ENCODE results near the gene NANOS3. TPM values are rescaled to one million over a fixed set of nuclear protein-coding genes. Genes with fewer than 3 reads are reported as not detected.
A peak's percentile ranks its signal among the peaks of the same experiment; 100 is the strongest.

Gene NANOS3
- total RNA-seq, 1 donor from 2014 or later, result 6.7 TPM

- Mint-ChIP-seq H3K27me3 (ENCODE audit: low read depth) (no peaks in the 10 kb centered on the region), H3K4me3 (ENCODE audit: unreplicated experiment) (peak overlapping the region; percentile 97), H3K36me3 (ENCODE audit: low read depth) (peaks cover 37% of the 10 kb centered on the region), H3K27ac (ENCODE audit: unreplicated experiment) (peak overlapping the region; percentile 98), H3K9me3 (ENCODE audit: low read depth) (no peaks in the 10 kb centered on the region), H3K4me1 (ENCODE audit: low read depth) (peaks cover 54% of the 10 kb centered on the region)
- TF ChIP-seq CTCF (IDR thresholded peaks at IDR 0.05), result no peak
- DNase-seq (ENCODE audit: low spot score), result no peak
Observed at GRCh38 chr19:13838435-13839129, 38.4 kb upstream of the NANOS3 start.

DNA sequence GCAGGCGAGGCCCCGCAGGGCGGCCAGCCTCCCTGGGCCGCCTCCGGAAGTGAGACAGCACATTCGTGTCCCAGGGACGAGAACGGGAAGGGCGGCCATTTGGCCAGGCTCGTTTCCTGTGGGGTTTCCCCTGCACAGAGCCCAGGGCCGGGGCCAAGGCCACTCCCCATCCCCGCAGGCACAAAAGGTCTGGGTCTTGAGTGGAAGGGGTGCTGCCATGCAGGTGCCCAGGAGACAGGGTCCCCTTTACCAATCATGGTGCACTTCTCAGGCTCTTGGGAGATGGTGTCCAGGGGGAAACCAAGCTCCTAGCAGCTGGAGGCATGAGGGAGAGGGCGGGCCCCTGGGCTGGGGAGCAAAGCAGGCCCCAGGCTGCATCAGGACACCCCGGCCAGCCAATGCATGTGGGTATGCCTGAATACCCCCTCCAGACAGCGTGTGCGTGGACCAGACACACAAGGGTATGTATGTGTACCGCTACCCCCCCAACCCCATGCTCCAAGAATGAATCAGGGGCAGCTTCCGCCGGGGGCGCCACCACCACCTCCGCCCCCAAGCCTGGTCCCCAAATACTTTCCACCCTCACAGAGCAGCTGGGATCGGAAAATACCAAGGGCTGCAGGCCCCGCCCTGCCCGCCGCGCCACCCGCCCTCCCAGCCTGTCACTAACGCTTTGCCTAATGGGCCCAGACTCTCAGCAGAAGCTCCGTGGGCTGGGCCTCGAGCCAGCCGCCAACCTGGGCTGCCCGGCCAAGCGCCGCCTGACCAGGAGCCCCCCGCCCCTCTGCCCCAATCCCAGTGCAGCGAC, 37.6 kb upstream of the NANOS3 start:
- peak; percentile 35 for TF ChIP-seq CTCF (IDR thresholded peaks at IDR 0.05)
- no peaks in the 10 kb centered on the region for H3K27me3 Mint-ChIP-seq (ENCODE audit: low read depth)
- H3K9me3 Mint-ChIP-seq (ENCODE audit: low read depth), result no peaks in the 10 kb centered on the region
- peaks cover 54% of the 10 kb centered on the region for H3K4me1 Mint-ChIP-seq (ENCODE audit: low read depth)
- peak overlapping the region; percentile 97 for H3K4me3 Mint-ChIP-seq (ENCODE audit: unreplicated experiment)
- H3K27ac Mint-ChIP-seq (ENCODE audit: unreplicated experiment), result peak overlapping the region; percentile 98
- no peak for DNase-seq (ENCODE audit: low spot score)
- H3K36me3 Mint-ChIP-seq (ENCODE audit: low read depth), result peaks cover 31% of the 10 kb centered on the region

DNA sequence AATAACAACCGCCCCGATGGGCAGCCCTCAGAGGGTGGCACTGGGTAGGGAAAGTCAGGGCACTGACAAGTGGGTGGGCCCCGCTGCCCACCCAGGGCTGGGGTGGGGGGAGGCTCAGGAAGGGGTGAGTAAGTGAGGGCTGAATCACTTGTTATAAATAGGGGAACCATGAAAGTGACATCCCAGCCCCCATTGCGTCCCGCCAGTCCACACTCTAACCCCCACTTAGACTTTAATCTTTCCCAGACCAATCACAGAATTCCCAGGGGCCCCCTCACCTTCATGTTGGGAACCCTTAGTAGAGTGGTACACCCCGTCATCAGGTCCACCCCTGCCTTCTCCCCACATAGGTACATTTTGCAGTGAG, 37.0 kb upstream of the NANOS3 start:
- Mint-ChIP-seq H3K9me3 (ENCODE audit: low read depth) (no peaks in the 10 kb centered on the region), H3K4me1 (ENCODE audit: low read depth) (peaks cover 52% of the 10 kb centered on the region), H3K27ac (ENCODE audit: unreplicated experiment) (peak overlapping the region; percentile 98), H3K27me3 (ENCODE audit: low read depth) (no peaks in the 10 kb centered on the region), H3K36me3 (ENCODE audit: low read depth) (peaks cover 29% of the 10 kb centered on the region), H3K4me3 (ENCODE audit: unreplicated experiment) (peak overlapping the region; percentile 97)
- DNase-seq (ENCODE audit: low spot score), result no peak
- no peak for TF ChIP-seq CTCF (IDR thresholded peaks at IDR 0.05)

DNA sequence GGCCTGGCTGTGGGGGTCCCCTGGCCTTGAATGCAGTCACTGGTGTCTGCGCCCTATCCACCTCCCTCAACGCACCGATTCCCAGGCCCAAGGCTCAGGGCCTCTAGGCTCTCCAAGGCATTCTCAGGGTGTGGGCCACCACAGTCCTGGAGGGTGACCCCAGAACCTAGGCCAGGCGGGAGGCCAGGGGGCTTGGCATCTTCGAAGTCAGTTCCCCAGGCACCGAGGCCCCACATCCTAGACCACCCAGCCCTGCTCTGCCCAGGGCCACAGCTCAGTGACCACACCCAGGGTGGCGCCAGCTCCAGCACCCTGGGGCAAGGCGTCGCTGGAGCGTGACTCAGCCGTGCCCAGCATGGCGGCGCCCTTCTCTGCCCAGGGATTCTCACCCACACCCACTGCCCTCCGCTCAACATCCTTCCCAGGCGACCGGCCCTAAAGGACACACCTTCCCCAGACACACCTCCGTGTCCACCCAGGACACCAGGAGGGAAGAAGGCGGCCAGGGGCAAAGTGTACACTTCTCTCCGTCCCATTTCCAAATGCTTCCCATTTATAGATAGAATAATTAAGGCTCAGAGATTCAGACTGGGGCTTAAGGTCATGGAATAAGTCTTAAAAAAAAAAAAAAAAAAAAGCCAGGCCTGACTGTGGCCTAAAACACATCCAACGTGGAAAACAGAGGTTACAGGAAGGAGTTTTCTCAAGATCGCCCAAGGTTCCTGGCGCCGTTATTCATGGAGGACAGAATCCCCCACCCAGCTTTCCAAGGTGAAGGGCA, 36.4 kb upstream of the NANOS3 start:
- peaks cover 47% of the 10 kb centered on the region for H3K4me1 Mint-ChIP-seq (ENCODE audit: low read depth)
- no peaks in the 10 kb centered on the region for H3K9me3 Mint-ChIP-seq (ENCODE audit: low read depth)
- H3K36me3 Mint-ChIP-seq (ENCODE audit: low read depth), result peaks cover 27% of the 10 kb centered on the region
- peak overlapping the region; percentile 97 for H3K4me3 Mint-ChIP-seq (ENCODE audit: unreplicated experiment)
- no peaks in the 10 kb centered on the region for H3K27me3 Mint-ChIP-seq (ENCODE audit: low read depth)
- DNase-seq (ENCODE audit: low spot score), result peak; percentile 95
- peak overlapping the region; percentile 98 for H3K27ac Mint-ChIP-seq (ENCODE audit: unreplicated experiment)
- no peak for TF ChIP-seq CTCF (IDR thresholded peaks at IDR 0.05)
